OCI-LY3 (cell line): ENCODE measurements around the gene ORC1.

Source experiments
- H2AFZ ChIP-seq: fragments of 200-600, 300-600 bp; shearing (Covaris generic); 2 replicates; pipeline ENCODE4 v1.6.0; 2014; ENCODE audit warnings: antibody characterized with exemption, low read depth, low read length
- H3K27ac ChIP-seq: fragments of 200-600, 300-600 bp; sonication (generic); 2 replicates; pipeline ENCODE4 v1.5.1; 2014; ENCODE audit warnings: mild to moderate bottlenecking, low read length, moderate library complexity, mixed read lengths
- H3K27me3 ChIP-seq: fragments of 200-600, 300-600 bp; sonication (generic); 2 replicates; pipeline ENCODE4 v1.6.1; 2014; ENCODE audit warnings: low read depth, low read length, mixed read lengths
- H3K36me3 ChIP-seq: fragments of 200-600, 300-600 bp; sonication (generic); replicated peaks from 2 replicates; pipeline ENCODE3; 2014; ENCODE audit warnings: low read depth, low read length, mixed read lengths
- H3K4me1 ChIP-seq: fragments of 300-600, 200-600 bp; sonication (generic); 2 replicates; pipeline ENCODE4 v1.6.1; 2014; ENCODE audit warnings: low read length, mixed read lengths
- H3K4me2 ChIP-seq: fragments of 200-600, 300-600 bp; sonication (generic); 2 replicates; pipeline ENCODE4 v1.6.1; 2014; ENCODE audit warnings: low read length, mixed read lengths
- H3K4me3 ChIP-seq: fragments of 300-600, 200-600 bp; sonication (generic); 2 replicates; pipeline ENCODE4 v1.5.1; 2014; ENCODE audit warnings: antibody characterized with exemption, mild to moderate bottlenecking, low read length, moderate library complexity
- H3K79me2 ChIP-seq: fragments of 300-600, 200-600 bp; shearing (Covaris generic); 2 replicates; pipeline ENCODE4 v1.6.1; 2014; ENCODE audit warnings: mild to moderate bottlenecking, low read length, mixed read lengths
- H3K9ac ChIP-seq: fragments of 300-600, 200-600 bp; shearing (Covaris generic); 2 replicates; pipeline ENCODE4 v1.6.0; 2014; ENCODE audit warnings: mild to moderate bottlenecking, low read length, moderate library complexity
- H3K9me3 ChIP-seq: fragments of 200-600, 300-600 bp; shearing (Covaris generic); 2 replicates; pipeline ENCODE4 v1.6.1; 2014; ENCODE audit warnings: low read length, mixed read lengths; ENCODE audit not compliant: insufficient read depth
- H4K20me1 ChIP-seq: fragments of 200-600, 300-600 bp; sonication (generic); 2 replicates; pipeline ENCODE4 v1.6.1; 2016; ENCODE audit warnings: low read length, mixed read lengths; ENCODE audit not compliant: insufficient read depth
- CTCF ChIP-seq: fragments of 200-600, 300-600 bp; sonication (generic); IDR thresholded peaks from 2 replicates; pipeline ENCODE4 v1.5.1; 2014; ENCODE audit warnings: antibody characterized with exemption, low read length, low read depth
- EZH2phosphoT487 ChIP-seq: fragments of 200-600 bp; shearing (Covaris generic); IDR thresholded peaks from 2 replicates; pipeline ENCODE4 v1.6.1; 2018; ENCODE audit warnings: antibody characterized with exemption, mixed run types, low read depth

Gene ORC1

GRCh38 chr1:52423055-52423454, 18.8 kb upstream of the ORC1 start:
- H3K9ac ChIP-seq = no peak overlapping the region
- H3K4me3 ChIP-seq = no peak overlapping the region
- H4K20me1 ChIP-seq = no peaks in the 10 kb centered on the region
- no peaks in the 10 kb centered on the region for H3K27me3 ChIP-seq
- no peak overlapping the region for H3K4me2 ChIP-seq
- no peak overlapping the region for H3K27ac ChIP-seq
- H2AFZ ChIP-seq = no peak overlapping the region
- H3K79me2 ChIP-seq = no peaks in the 10 kb centered on the region
- peaks cover 17% of the 10 kb centered on the region for H3K36me3 ChIP-seq
- no peaks in the 10 kb centered on the region for H3K9me3 ChIP-seq
- TF ChIP-seq CTCF (no peak), EZH2phosphoT487 (no peak)
- H3K4me1 ChIP-seq = no peaks in the 10 kb centered on the region

GRCh38 chr1:52420713-52421112, 16.5 kb upstream of the ORC1 start:
- Histone ChIP-seq H4K20me1 (no peaks in the 10 kb centered on the region), H3K36me3 (peaks cover 20% of the 10 kb centered on the region), H3K27me3 (no peaks in the 10 kb centered on the region), H3K9ac (no peak overlapping the region), H3K4me1 (no peaks in the 10 kb centered on the region), H3K27ac (no peak overlapping the region), H3K4me2 (no peak overlapping the region), H2AFZ (no peak overlapping the region), H3K79me2 (no peaks in the 10 kb centered on the region), H3K4me3 (no peak overlapping the region), H3K9me3 (no peaks in the 10 kb centered on the region)
- TF ChIP-seq EZH2phosphoT487 (no peak), CTCF (no peak)

- Histone ChIP-seq H2AFZ (no peak overlapping the region), H3K79me2 (no peaks in the 10 kb centered on the region), H3K9me3 (no peaks in the 10 kb centered on the region), H4K20me1 (no peaks in the 10 kb centered on the region), H3K4me3 (no peak overlapping the region), H3K36me3 (peaks cover 37% of the 10 kb centered on the region), H3K27me3 (no peaks in the 10 kb centered on the region), H3K4me1 (peaks cover 8% of the 10 kb centered on the region), H3K9ac (no peak overlapping the region), H3K4me2 (no peak overlapping the region), H3K27ac (no peak overlapping the region)
- no peak for TF ChIP-seq CTCF
Measured at GRCh38 chr1:52416811-52417210, 12.6 kb upstream of the ORC1 start.

DNA sequence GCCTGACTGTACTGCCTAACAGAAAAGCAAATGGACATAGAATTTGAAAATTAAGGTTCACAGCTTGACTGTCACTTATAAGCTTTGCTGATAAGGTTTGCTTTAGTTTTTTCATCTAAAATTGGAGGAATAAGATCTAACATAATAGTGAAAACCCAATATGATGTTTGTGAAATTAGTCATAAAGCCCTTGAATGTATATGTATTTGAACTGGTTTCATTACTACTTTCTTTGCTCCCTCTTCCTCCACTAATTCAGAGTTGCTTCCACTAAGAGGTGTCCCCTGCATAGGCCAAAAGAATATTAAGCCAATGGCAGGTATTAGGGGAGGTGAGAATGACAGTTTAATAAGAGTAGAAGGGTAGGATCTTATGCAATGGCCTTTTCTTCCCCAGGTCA, 10.7 kb upstream of the ORC1 start:
- Histone ChIP-seq H3K4me1 (peaks cover 8% of the 10 kb centered on the region), H3K9ac (no peak overlapping the region), H3K79me2 (no peaks in the 10 kb centered on the region), H3K27ac (no peak overlapping the region), H3K4me3 (no peak overlapping the region), H3K36me3 (peaks cover 48% of the 10 kb centered on the region), H3K9me3 (no peaks in the 10 kb centered on the region), H3K27me3 (no peaks in the 10 kb centered on the region), H2AFZ (no peak overlapping the region), H4K20me1 (no peaks in the 10 kb centered on the region), H3K4me2 (no peak overlapping the region)
- TF ChIP-seq CTCF (no peak), EZH2phosphoT487 (no peak)
